HG02938 (cell line): ENCODE data around the gene TENM4.

Source experiments
- ATAC-seq: cut with Tn5 transposase; IDR thresholded peaks from one replicate; pipeline ENCODE4 v1.9.1; 2021; ENCODE audit warnings: mild to moderate bottlenecking, moderate library complexity; ENCODE audit not compliant: unreplicated experiment

TENM4 gene

GRCh38 chr11:79309407-79309806 is 131.4 kb downstream of the TENM4 start:
- no peak for ATAC-seq

GRCh38 chr11:79308429-79308828 is 132.4 kb downstream of the TENM4 start:
- ATAC-seq = no peak

- no peak for ATAC-seq
Observed at GRCh38 chr11:79304599-79305212, 136.1 kb downstream of the TENM4 start.

GRCh38 chr11:79296141-79296540 is 144.7 kb downstream of the TENM4 start:
- no peak for ATAC-seq

- ATAC-seq = no peak
Observed at GRCh38 chr11:79294845-79295731, 145.7 kb downstream of the TENM4 start.

GRCh38 chr11:79291948-79292347 is 148.9 kb downstream of the TENM4 start:
- ATAC-seq = no peak

GRCh38 chr11:79290761-79291160 is 150.1 kb downstream of the TENM4 start:
- no peak for ATAC-seq

- no peak for ATAC-seq
Observed at GRCh38 chr11:79287952-79288351, 152.9 kb downstream of the TENM4 start.

GRCh38 chr11:79285756-79286155 is 155.1 kb downstream of the TENM4 start:
- ATAC-seq = no peak

- no peak for ATAC-seq
Observed at GRCh38 chr11:79276736-79277325, 164.0 kb downstream of the TENM4 start.

GRCh38 chr11:79274636-79275331 is 166.0 kb downstream of the TENM4 start:
- no peak for ATAC-seq

GRCh38 chr11:79273781-79274180 is 167.0 kb downstream of the TENM4 start:
- ATAC-seq = no peak

GRCh38 chr11:79269611-79270307 is 171.1 kb downstream of the TENM4 start:
- no peak for ATAC-seq

GRCh38 chr11:79266396-79266795 is 174.4 kb downstream of the TENM4 start:
- no peak for ATAC-seq

GRCh38 chr11:79265756-79266322 is 175.0 kb downstream of the TENM4 start:
- no peak for ATAC-seq

- no peak for ATAC-seq
Observed at GRCh38 chr11:79264284-79264683, 176.5 kb downstream of the TENM4 start.

GRCh38 chr11:79263001-79263400 is 177.8 kb downstream of the TENM4 start:
- no peak for ATAC-seq

- ATAC-seq = no peak
Observed at GRCh38 chr11:79262221-79262620, 178.6 kb downstream of the TENM4 start.

GRCh38 chr11:79261684-79262083 is 179.1 kb downstream of the TENM4 start:
- no peak for ATAC-seq

GRCh38 chr11:79259800-79260199 is 181.0 kb downstream of the TENM4 start:
- no peak for ATAC-seq
